HuH-7.5 (cell line): ENCODE measurements around the gene SORCS3.

Source experiments
- DNase-seq: peaks from one replicate; pipeline ENCODE4 v3.0.0; 2011; ENCODE audit warnings: low spot score

Gene SORCS3

GRCh38 chr10:104646146-104646545 is 5.1 kb downstream of the SORCS3 start:
- no peak for DNase-seq

- no peak for DNase-seq
Measured at GRCh38 chr10:104648421-104648820, 7.3 kb downstream of the SORCS3 start.

- no peak for DNase-seq
Measured at GRCh38 chr10:104650072-104650471, 9.0 kb downstream of the SORCS3 start.

- no peak for DNase-seq
Measured at GRCh38 chr10:104650635-104651331, 9.7 kb downstream of the SORCS3 start.

- DNase-seq, result no peak
Measured at GRCh38 chr10:104657036-104657435, 15.9 kb downstream of the SORCS3 start.

- DNase-seq, result no peak
Measured at GRCh38 chr10:104657457-104657856, 16.4 kb downstream of the SORCS3 start.

- no peak for DNase-seq
Measured at GRCh38 chr10:104658067-104658466, 17.0 kb downstream of the SORCS3 start.

GRCh38 chr10:104659809-104660208 is 18.7 kb downstream of the SORCS3 start:
- DNase-seq, result no peak

- DNase-seq, result no peak
Measured at GRCh38 chr10:104663076-104663475, 22.0 kb downstream of the SORCS3 start.

GRCh38 chr10:104663563-104663962 is 22.5 kb downstream of the SORCS3 start:
- no peak for DNase-seq

- DNase-seq, result no peak
Measured at GRCh38 chr10:104664205-104664604, 23.1 kb downstream of the SORCS3 start.

- no peak for DNase-seq
Measured at GRCh38 chr10:104665174-104665573, 24.1 kb downstream of the SORCS3 start.

GRCh38 chr10:104666106-104666505 is 25.0 kb downstream of the SORCS3 start:
- no peak for DNase-seq

- no peak for DNase-seq
Measured at GRCh38 chr10:104676874-104677273, 35.8 kb downstream of the SORCS3 start.

GRCh38 chr10:104678658-104679057 is 37.6 kb downstream of the SORCS3 start:
- DNase-seq, result no peak

GRCh38 chr10:104680467-104681401 is 39.6 kb downstream of the SORCS3 start:
- DNase-seq, result no peak

- no peak for DNase-seq
Measured at GRCh38 chr10:104681485-104681884, 40.4 kb downstream of the SORCS3 start.

- DNase-seq, result no peak
Measured at GRCh38 chr10:104683567-104683966, 42.5 kb downstream of the SORCS3 start.

- no peak for DNase-seq
Measured at GRCh38 chr10:104686829-104687228, 45.7 kb downstream of the SORCS3 start.

- no peak for DNase-seq
Measured at GRCh38 chr10:104688251-104689042, 47.4 kb downstream of the SORCS3 start.

- DNase-seq, result no peak
Measured at GRCh38 chr10:104689105-104689504, 48.0 kb downstream of the SORCS3 start.

GRCh38 chr10:104689547-104689946 is 48.5 kb downstream of the SORCS3 start:
- no peak for DNase-seq
